Posterior vena cava (tissue), 2 donors: ENCODE data around the gene RCL1. TPM values are rescaled to one million over a fixed set of nuclear protein-coding genes. Genes with fewer than 3 reads are reported as not detected.
"Not testable (repeated sequence)": the region's sequence is repeated elsewhere in the genome, so short reads cannot be mapped to it uniquely, and the experiment has no call there.

Source experiments
- DNase-seq: peaks from one replicate; pipeline ENCODE4 v3.0.0-alpha.2; 2020; ENCODE audit warnings: low spot score
- intact Hi-C, 2 donors: fragments of 100-400 bp; cut with DNase I; formaldehyde crosslinking; loops; one replicate each; pipeline versions ENCODE4 v1.14.1 to v1.14.2; 2022 to 2023
- long read RNA-seq, 2 donors: library from polyadenylated mRNA; unstranded; transcript quantifications; one replicate each; pipeline ENCODE4 v2.0.0, GENCODE V29; 2020 to 2021
- total RNA-seq, 2 donors: library from RNA; stranded (reverse); fragmentation: NEBNext Ultra II Directional; extraction: Animal tissue kit (Norgen Biotek cat#: 25700); gene quantifications; one replicate each; pipeline ENCODE4 v1.2.1, GENCODE V29; 2021
- donor health status: DM: yes; HTN: yes; CAD: no.
- donor health status: DM: yes; HTN: yes; CAD: no.

RCL1 gene, protein sequence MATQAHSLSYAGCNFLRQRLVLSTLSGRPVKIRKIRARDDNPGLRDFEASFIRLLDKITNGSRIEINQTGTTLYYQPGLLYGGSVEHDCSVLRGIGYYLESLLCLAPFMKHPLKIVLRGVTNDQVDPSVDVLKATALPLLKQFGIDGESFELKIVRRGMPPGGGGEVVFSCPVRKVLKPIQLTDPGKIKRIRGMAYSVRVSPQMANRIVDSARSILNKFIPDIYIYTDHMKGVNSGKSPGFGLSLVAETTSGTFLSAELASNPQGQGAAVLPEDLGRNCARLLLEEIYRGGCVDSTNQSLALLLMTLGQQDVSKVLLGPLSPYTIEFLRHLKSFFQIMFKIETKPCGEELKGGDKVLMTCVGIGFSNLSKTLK
- 10 to 100 TPM; 22.1 to 24.7 TPM for total RNA-seq
- long read RNA-seq, donor 1, transcript RCL1-204 (9 exons, 2,134 nt): major isoform, 5 of 9 reads
- long read RNA-seq, donor 1, partial matches to known transcripts: 0 of 9 reads
- long read RNA-seq, donor 1, other reads (novel, unspliced or antisense): 4 of 9 reads
- long read RNA-seq, donor 2, transcript RCL1-204 (9 exons, 2,134 nt): major isoform, 33 of 38 reads
- long read RNA-seq, donor 2, partial matches to known transcripts: 0 of 38 reads
- long read RNA-seq, donor 2, other reads (novel, unspliced or antisense): 3 of 38 reads

DNA sequence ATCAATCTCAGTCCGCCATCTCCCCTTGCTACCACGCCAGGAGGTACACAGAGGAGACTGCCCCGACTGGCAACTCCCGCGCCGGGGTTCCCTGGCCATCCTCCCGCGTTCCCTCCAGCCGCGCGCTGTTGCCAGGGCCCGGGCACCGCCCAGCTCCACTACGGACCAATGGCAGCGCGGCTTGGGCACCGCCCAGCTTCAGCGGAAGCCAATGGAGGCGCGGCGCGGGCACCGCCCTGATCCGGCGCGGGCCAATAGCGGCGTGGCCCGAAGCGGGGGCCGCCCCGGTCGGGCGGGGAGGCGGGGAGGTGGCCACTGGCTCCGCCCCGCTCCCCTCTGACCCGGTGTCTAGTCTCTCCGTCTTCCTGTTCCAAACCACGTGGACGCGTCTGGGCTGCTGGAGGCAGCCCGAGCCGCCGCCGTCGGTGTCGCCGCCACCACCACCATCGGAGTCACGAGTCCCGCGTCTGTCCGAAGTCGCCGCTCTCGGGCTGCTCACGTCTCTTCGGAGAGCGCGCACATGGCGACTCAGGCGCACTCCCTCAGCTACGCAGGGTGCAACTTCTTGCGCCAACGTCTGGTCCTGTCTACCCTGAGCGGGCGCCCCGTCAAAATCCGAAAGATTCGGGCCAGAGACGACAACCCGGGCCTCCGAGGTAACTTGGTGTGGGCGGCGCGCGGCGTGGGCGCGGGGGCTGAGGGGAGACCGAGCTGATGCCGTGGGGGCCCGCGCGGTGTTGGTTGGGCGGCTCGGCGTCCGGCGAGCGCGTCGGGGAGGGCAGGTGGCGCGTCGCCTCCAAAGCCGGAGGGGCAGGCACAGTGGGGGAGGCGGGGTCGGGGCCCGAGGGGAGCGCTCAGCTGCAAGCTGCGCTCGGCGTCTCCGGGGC is at the start of gene RCL1:
RCL1 (plus strand) TSS at position 373 of the 887 bp plus-strand sequence; CDS start at position 521, 148 bp downstream.
- DNase-seq: peak; percentile 99
- intact Hi-C loops: no loop called here

DNA sequence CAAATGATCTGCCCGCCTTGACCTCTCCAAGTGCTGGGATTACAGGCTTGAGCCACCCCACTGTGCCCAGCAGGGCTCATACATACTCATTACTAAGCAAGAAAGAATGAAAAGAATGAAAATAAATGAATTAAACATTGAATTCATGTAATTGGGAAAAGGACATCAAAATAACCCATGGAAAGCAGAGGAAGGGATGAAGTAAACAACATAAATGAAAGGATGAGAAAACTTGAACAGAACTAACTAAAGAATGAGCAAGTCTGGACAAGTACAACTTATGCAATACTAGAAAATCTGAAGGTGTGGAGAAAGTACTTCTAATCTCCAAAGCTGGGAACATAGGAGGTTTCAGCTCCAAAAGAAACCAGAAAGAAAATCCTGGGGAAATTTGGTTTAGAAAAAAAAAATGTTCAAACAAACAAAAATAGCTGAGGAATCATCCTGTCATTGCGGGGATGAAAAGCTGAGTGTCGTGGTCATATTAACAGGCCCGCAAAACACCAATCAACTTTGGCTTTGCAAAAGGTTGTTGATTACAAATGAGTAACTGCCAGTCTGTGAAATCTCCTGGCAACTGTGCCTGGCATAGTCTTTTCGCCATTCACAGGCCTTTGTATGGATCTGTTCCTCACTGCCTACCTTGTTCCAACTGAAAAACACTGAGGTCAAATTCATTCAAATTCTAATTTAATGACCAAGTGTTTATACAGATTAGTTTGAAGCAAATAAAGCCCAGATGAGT is 49.4 kb upstream of the RCL1 start:
- DNase-seq: no peak
- intact Hi-C loops: no loop called here

DNA sequence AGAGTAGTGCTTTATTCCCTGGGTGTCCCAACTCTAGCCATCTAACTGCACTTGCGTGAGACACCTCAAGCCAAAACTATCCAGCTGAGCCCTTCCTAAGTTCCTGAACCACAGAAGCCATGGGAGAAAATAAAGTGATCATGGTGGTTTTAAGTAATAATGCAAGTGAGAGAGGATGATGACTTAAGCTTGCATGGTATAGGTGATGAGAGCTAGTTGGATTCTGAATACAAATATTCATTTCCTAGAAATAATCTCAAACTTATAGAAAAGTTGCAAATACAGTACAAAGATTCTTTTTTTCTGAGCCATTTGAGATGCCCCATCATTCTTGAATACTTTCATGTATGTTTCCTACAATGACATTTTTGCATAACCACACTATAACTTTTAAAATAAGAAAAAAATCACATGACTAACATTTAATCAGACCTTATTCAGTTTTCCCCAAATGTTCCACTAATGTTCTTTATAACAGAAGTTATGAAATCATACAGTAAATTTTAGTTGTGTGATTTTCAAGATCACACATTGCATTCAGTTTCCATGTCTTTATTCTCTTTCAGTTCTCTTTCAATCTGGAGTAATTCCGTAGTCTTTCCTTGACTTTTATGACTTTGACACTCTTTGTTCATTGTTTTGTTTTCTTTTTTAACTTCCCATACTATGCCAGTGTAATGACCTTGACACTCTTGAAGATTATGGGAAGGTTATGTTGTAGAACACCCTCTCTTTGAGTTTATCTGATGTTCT is 46.3 kb upstream of the RCL1 start:
- intact Hi-C loops: no loop called here
- DNase-seq: no peak

DNA sequence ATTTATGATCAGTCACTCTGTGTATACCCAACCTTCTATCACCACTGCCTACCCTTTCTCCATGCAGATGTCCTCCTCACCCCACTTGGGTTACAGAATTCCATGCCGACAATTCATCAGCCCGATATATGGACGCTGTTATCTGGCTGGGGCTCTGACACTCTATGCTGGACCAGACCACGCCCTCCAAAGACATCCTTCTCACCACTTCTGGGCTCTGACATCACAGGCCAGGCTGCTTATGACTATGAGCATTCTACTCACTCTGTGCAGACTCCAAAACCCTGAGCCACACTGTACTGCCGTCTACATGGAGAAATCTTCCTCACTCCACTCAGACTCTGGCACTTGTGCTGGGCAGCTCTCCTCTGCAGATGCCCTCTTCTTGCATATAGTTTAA is 44.1 kb upstream of the RCL1 start:
- intact Hi-C loops: no loop called here
- DNase-seq: no peak

DNA sequence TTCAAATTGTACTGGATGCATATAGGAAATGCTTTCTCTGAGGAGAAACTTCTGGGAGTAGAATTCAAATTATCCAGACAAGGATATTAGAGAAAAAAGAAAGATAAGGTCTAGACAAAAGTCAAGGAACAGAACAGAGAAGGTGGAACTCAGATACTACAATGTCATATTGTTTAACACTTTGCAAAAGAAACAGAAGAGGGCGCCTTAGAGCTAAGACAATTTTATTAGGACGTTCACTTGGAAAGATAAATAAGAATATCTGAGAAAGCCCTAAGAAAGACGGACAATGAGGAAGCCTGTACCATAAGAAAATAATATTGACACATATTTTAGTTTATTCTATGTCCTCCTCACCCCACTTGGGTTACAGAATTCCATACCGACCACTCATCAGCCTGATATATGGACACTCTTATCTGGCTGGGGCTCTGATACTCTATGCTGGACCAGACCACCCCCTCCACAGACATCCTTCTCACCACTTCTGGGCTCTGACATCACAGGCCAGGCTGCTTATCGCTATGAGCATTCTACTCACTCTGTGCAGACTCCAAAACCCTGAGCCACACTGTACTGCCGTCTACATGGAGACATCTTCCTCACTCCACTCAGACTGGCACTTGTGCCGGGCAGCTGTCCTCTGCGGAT is 42.6 kb upstream of the RCL1 start:
- intact Hi-C loops: loop anchor here in 1 of 2 donors (10.0 kb wide), 2 partner anchors 375 to 845 kb away; no protein-coding TSS in a partner anchor
- DNase-seq: no peak

DNA sequence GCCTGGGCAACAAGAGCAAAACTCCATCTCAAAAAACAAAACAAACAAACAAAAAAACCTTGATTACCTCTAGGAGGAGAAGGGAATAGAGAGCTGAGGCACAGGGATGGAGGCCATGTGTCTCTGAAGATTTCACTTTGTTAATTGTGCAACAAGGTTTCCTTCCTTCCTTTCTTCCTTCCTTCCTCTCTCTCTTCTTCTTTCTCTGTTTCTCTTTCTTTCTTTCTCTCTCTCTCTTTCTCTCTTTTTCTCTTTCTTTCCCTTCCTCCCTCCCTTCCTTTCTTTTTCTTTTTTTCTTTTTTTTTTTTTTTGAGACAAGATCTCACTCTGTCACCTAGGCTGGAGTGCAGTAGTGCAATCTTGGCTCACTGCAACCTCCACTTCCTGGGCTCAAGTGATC is 38.2 kb upstream of the RCL1 start:
- intact Hi-C loops: loop anchor here in 1 of 2 donors (10.0 kb wide), 2 partner anchors 370 to 840 kb away; no protein-coding TSS in a partner anchor
- not testable (repeated sequence) for DNase-seq

DNA sequence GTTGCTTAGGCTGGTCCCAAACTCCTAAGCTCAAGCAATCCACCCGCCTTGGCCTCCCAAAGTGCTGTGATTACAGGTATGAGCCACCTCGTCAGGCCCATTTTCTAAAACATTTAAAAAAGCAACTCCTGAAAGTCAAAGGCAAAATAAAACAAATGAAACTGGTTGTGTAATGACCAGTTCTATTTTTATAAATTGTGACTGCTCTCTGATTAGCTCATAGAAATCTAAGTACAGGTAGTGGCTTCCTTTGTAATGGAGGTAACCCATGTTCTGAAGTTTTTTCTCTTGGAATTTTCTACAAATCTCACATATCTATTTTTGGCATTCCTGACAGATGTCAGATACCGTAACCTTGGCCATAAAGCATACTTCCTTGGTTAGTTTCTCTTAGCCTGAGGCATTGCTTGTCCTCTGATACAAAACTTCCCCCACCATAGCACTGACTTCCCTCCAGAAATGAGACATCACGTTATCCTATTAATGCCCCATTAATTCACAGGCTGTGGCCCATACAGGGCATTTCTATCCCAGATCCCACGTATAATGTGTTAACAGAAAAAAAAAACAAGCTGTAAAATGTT is 37.6 kb upstream of the RCL1 start:
- intact Hi-C loops: loop anchor here in 1 of 2 donors (10.0 kb wide), 2 partner anchors 370 to 840 kb away; no protein-coding TSS in a partner anchor
- DNase-seq: no peak

DNA sequence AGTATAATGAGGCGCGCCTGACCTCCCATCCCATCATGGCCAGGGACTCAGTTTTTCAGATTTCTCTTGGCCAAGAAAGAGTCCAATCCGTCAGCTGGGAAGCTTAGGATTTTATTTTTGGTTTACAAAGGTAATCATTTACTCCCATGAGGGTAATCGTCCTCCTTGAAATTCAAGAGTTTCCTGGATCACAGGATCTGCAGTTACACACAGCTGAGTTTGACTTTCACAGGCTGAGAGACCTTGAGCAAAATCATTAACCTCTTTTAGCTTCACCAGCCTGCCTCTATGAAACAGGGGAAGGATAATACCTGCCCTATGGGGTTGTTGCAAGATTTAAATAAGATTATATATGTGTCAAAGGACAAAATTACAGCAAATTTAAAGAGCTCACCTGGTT is 36.3 kb upstream of the RCL1 start:
- intact Hi-C loops: loop anchor here in 1 of 2 donors (10.0 kb wide), 2 partner anchors 368 to 838 kb away; no protein-coding TSS in a partner anchor
- DNase-seq: no peak

DNA sequence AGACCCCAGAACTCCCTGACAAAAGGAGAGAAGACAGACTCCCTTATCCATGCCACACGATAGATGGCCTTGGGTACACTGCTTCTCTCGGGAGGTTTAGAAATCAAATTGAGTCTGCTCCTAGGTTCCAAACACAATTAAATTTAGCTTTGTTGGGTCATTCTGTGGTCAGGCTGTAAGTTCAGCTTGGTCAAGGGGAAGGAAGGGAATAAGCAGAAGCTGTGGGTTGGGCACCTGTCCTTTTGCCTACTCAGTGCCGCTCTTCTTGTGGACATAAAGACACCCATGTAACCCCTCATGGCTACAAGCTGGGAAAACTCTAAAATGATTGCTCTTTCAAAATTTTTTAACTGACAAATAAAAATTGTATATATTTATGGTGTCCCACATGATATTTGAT is 32.6 kb upstream of the RCL1 start:
- intact Hi-C loops: loop anchor here (5.0 to 10.0 kb wide), 3 partner anchors 227 to 835 kb away; partner anchors contain the start of genes JAK2 (in 2 of the 2) and PLGRKT (in 2 of the 2)
- no peak for DNase-seq

DNA sequence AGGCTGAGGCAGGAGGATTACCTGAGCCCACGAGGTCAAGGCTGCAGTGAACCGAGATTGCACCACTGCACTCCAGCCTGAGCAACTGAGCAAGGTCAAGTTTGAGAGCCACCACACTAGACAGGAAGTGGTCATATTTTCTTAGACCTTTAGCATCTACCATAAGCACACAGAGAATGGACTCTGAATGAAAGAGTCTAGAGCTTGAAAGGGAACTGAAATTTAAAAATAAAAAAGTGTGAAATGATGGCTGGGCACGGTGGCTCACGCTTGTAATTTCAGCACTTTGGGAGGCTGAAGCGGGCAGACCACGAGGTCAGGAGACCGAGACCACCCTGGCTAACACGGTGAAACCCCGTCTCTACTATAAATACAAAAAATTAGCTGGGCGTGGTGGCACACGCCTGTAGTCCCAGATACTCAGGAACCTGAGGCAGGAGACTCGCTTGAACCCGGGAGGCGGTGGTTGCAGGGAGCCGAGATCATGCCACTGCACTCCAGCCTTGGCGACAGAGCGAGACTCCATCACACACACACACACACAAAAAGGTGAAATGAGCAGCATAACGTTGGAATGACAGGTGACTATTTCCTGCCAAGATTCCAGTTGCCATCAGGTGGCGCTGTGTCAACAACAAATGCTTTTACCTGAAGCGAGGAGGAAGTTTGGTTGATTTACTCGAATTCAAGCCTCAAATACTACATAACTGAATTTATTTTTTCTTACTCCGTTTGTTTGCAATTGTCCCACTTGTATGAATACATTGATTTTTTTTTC is 30.4 kb upstream of the RCL1 start:
- DNase-seq: no peak
- intact Hi-C loops: loop anchor here (5.0 to 10.0 kb wide), 3 partner anchors 225 to 833 kb away; partner anchors contain the start of genes JAK2 (in 2 of the 2) and PLGRKT (in 2 of the 2)

DNA sequence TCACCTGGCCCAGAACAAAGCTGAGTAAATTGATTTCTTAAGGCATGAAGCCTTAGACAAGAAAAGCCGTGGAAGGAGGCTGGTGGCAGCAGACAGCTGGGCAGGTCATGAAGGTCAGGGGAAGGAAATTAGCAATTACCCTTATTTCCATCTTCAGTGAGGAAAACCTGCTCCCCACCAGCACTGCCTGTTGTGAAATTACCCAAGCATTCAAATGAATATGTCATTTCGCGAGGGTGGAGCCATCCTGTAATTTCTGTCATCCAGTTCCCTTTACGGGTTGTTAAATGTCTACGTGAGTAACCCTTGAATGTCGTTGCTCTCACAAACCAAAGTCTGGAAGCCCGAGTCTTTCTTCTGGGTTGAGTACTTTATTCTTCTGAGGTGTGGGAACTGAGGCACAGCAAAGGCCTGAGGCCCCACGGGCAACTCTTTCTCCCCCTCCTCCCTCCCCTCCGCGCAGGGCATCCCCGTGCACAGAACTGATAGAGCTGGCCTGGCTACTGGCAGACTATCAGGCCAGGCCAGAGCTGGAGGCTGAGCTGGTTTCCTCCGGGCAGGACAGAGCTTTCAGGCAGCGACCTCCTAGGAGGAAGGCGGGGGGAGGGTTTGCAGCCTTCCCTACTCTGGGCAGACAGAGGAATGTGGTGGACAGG is 29.7 kb upstream of the RCL1 start:
- no peak for DNase-seq
- intact Hi-C loops: loop anchor here (5.0 to 10.0 kb wide), 3 partner anchors 224 to 832 kb away; partner anchors contain the start of genes JAK2 (in 2 of the 2) and PLGRKT (in 2 of the 2)

DNA sequence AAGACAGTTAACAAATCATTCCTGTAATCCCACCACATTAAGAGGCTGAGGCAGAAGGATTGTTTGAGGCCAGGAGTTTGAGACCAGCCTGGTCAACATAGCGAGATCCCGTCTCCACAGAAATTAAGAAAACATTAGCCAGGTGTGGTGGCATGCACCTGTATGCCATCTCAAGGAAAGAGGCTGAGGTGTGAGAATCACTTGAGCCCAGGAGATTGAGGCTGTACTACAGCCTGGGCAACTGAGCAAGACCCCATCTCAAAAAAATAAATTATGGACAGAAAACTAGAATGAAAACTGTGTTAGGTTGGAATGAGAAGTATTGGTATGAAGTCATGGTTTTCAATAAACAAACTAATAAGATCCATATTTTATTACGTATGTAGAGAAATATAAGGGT is 28.7 kb upstream of the RCL1 start:
- intact Hi-C loops: loop anchor here (5.0 to 10.0 kb wide), 3 partner anchors 223 to 831 kb away; partner anchors contain the start of genes JAK2 (in 2 of the 2) and PLGRKT (in 2 of the 2)
- no peak for DNase-seq

DNA sequence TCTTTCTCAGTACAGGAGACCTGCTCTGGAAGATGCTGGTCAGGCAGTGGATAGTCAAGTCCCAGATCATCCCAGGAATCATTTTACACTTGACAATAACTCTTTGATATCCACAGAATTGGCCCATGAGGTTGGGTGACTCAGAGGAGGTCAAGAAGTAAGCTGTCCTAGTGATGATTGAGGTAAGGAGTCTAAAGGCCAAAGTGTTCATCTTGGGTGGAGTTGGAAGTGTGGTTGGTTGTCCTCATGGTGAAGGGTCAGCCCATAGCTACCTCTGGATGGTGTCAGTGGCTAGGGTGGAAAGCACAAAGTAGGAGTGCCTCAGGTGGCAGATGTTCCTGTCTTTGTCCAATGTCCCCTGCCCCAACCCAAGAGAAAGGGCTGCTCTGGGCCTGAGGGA is 24.1 kb upstream of the RCL1 start:
- no peak for DNase-seq
- intact Hi-C loops: loop anchor here (10.0 kb wide), 2 partner anchors 666 to 826 kb away; partner anchors contain the start of gene PLGRKT (in 2 of the 2)

DNA sequence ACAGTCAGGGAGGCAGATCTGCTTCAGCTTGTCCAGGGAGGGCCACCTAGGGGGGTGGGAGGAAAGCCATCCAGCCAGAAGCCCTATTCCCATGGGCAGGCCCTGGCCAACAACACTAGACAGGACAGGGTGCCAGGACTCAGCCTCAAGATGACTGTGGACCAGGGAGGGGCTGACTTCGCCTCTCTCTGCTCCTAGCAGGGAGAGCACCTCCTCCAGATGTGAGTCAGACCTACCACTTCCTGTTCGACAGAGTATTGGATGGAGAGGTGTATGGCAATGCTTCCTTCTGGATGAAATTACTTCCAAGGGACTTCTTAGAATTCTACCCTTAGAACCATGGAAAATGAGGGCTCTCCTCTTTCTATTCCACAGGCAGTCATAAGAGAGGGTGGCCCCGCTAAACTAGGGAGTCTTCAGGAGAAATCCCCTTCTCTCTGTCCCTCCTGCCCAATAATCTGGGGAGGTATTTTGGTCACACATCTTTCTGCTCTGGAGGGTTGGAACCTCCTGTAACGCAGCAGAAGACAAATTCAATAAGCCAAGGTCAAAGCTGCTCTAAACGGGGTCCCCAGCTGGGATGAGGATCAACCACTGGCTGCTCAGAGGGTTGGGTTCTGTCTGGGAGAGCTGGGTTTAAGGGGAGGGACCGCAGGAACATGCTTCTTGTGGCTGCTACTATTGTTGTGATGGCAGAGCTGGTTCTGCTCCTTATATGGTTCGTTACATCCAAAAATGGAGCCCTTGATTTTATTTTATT is 23.2 kb upstream of the RCL1 start:
- intact Hi-C loops: loop anchor here (10.0 kb wide), 2 partner anchors 665 to 825 kb away; partner anchors contain the start of gene PLGRKT (in 2 of the 2)
- no peak for DNase-seq

DNA sequence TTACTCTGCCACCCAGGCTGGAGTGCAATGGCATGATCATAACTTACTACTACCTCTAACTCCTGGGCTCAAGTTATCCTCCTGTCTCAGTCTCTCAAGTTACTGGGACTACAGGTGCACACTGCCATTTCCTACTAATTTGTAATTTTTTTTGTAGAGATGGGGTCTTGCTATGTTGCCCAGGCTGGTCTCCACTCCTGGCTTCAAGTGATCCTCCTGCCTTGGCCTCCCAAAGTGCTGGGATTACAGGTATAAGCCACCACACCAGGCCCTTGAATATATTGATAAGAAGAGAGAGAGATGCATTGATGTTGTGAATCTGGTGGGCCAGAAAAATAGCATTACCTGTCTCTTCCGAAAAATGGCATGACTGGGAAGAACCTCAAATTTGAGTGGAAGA is 21.0 kb upstream of the RCL1 start:
- no peak for DNase-seq
- intact Hi-C loops: no loop called here
